Measurements from ENCODE around the gene RCBTB2.

The RCBTB2 gene

GRCh38 chr13:48485432-48485831 is 47.4 kb downstream of the RCBTB2 start:
- no peak for TF ChIP-seq CTCF (IDR thresholded peaks at IDR 0.05; ENCODE audit: low read depth, low read length, missing control alignments)
- no peak for DNase-seq (ENCODE audit: low read depth)
- H3K4me3 ChIP-seq (ENCODE audit: low read depth, low read length) = no peak overlapping the region

GRCh38 chr13:48483575-48483974 is 49.3 kb downstream of the RCBTB2 start:
- H3K4me3 ChIP-seq (ENCODE audit: low read depth, low read length) = no peak overlapping the region
- no peak for DNase-seq (ENCODE audit: low read depth)
- TF ChIP-seq CTCF (IDR thresholded peaks at IDR 0.05; ENCODE audit: low read depth, low read length, missing control alignments) = no peak

- DNase-seq (ENCODE audit: low read depth) = no peak
- no peak overlapping the region for H3K4me3 ChIP-seq (ENCODE audit: low read depth, low read length)
- no peak for TF ChIP-seq CTCF (IDR thresholded peaks at IDR 0.05; ENCODE audit: low read depth, low read length, missing control alignments)
Measured at GRCh38 chr13:48478391-48478790, 54.5 kb downstream of the RCBTB2 start.

- H3K4me3 ChIP-seq (ENCODE audit: low read depth, low read length) = no peak overlapping the region
- DNase-seq (ENCODE audit: low read depth) = no peak
- no peak for TF ChIP-seq CTCF (IDR thresholded peaks at IDR 0.05; ENCODE audit: low read depth, low read length, missing control alignments)
Measured at GRCh38 chr13:48477191-48477855, 55.6 kb downstream of the RCBTB2 start.

- no peak overlapping the region for H3K4me3 ChIP-seq (ENCODE audit: low read depth, low read length)
- no peak for TF ChIP-seq CTCF (IDR thresholded peaks at IDR 0.05; ENCODE audit: low read depth, low read length, missing control alignments)
- DNase-seq (ENCODE audit: low read depth) = no peak
Measured at GRCh38 chr13:48476686-48477085, 56.2 kb downstream of the RCBTB2 start.

GRCh38 chr13:48476215-48476614 is 56.7 kb downstream of the RCBTB2 start:
- DNase-seq (ENCODE audit: low read depth) = no peak
- no peak for TF ChIP-seq CTCF (IDR thresholded peaks at IDR 0.05; ENCODE audit: low read depth, low read length, missing control alignments)
- no peak overlapping the region for H3K4me3 ChIP-seq (ENCODE audit: low read depth, low read length)

- no peak overlapping the region for H3K4me3 ChIP-seq (ENCODE audit: low read depth, low read length)
- peak; percentile 15 for TF ChIP-seq CTCF (IDR thresholded peaks at IDR 0.05; ENCODE audit: low read depth, low read length, missing control alignments)
- no peak for DNase-seq (ENCODE audit: low read depth)
Measured at GRCh38 chr13:48475230-48475629, 57.6 kb downstream of the RCBTB2 start.

All from GM12864 (cell line).